Neural progenitor cell (in vitro differentiated cells): Measurements from ENCODE around the gene ZRANB3. TPM values are rescaled to one million over a fixed set of nuclear protein-coding genes. Genes with fewer than 3 reads are reported as not detected.
"Not testable (repeated sequence)": the region's sequence is repeated elsewhere in the genome, so short reads cannot be mapped to it uniquely, and the experiment has no call there.

Experiments
- DNase-seq: peaks from one replicate; pipeline ENCODE4 v3.0.0-alpha.2; 2016; ENCODE audit warnings: low spot score
- H2AFZ ChIP-seq: fragments of 200-600 bp; sonication (generic); replicated peaks from 2 replicates; pipeline ENCODE4 v1.6.1; 2016; ENCODE audit warnings: antibody characterized with exemption
- H3F3A ChIP-seq: fragments of 200-600 bp; sonication (generic); 2 replicates; pipeline ENCODE4 v1.6.1; 2016; ENCODE audit warnings: antibody characterized with exemption, low read depth
- H3K27ac ChIP-seq: fragments of 200-600 bp; sonication (generic); 2 replicates; pipeline ENCODE4 v1.5.1; 2016; ENCODE audit warnings: mild to moderate bottlenecking
- H3K27me3 ChIP-seq: fragments of 200-600 bp; sonication (generic); 2 replicates; pipeline ENCODE4 v1.6.1; 2016; ENCODE audit warnings: mild to moderate bottlenecking, moderate library complexity
- H3K36me3 ChIP-seq: fragments of 200-600 bp; sonication (generic); 2 replicates; pipeline ENCODE4 v1.5.1; 2016
- H3K4me1 ChIP-seq: fragments of 200-600 bp; sonication (generic); 2 replicates; pipeline ENCODE4 v1.6.1; 2016; ENCODE audit warnings: mixed run types
- H3K4me2 ChIP-seq: fragments of 200-600 bp; sonication (generic); 2 replicates; pipeline ENCODE4 v1.6.1; 2016
- H3K4me3 ChIP-seq: fragments of 200-600 bp; sonication (generic); 2 replicates; pipeline ENCODE4 v1.5.1; 2016
- H3K79me2 ChIP-seq: fragments of 200-600 bp; sonication (generic); 2 replicates; pipeline ENCODE4 v1.6.1; 2016; ENCODE audit warnings: low read depth
- H3K9ac ChIP-seq: fragments of 200-600 bp; sonication (generic); 2 replicates; pipeline ENCODE4 v1.6.1; 2016
- H3K9me3 ChIP-seq: fragments of 200-600 bp; sonication (generic); 2 replicates; pipeline ENCODE4 v1.5.1; 2016; ENCODE audit warnings: low read depth
- H4K20me1 ChIP-seq: fragments of 200-600 bp; sonication (generic); 2 replicates; pipeline ENCODE4 v1.6.1; 2016; ENCODE audit warnings: low read depth
- H3K27ac Mint-ChIP-seq: 3 replicates; pipeline ENCODE4 v1.8.0; 2021; ENCODE audit warnings: mixed read lengths
- H3K27me3 Mint-ChIP-seq: 2 replicates; pipeline ENCODE4 v1.8.0; 2022; ENCODE audit warnings: low read depth, mild to moderate bottlenecking, inconsistent platforms, moderate library complexity, mixed read lengths; ENCODE audit not compliant: insufficient read depth
- H3K36me3 Mint-ChIP-seq: 3 replicates; pipeline ENCODE4 v1.8.0; 2021; ENCODE audit warnings: mixed read lengths
- H3K4me1 Mint-ChIP-seq: 3 replicates; pipeline ENCODE4 v1.8.0; 2021; ENCODE audit warnings: mixed read lengths
- H3K4me3 Mint-ChIP-seq: 3 replicates; pipeline ENCODE4 v1.8.0; 2021; ENCODE audit warnings: mild to moderate bottlenecking, moderate library complexity, mixed read lengths
- H3K9me3 Mint-ChIP-seq: 3 replicates; pipeline ENCODE4 v1.8.0; 2020; ENCODE audit warnings: mixed read lengths
- EZH2 ChIP-seq: fragments of 200-600 bp; sonication (generic); IDR thresholded peaks from 2 replicates; pipeline ENCODE4 v1.6.1; 2017; ENCODE audit warnings: antibody characterized with exemption, mild to moderate bottlenecking, moderate library complexity
- EZH2phosphoT487 ChIP-seq: fragments of 200-600 bp; sonication (generic); IDR thresholded peaks from 2 replicates; pipeline ENCODE4 v1.6.1; 2017; ENCODE audit warnings: antibody characterized with exemption
- total RNA-seq: library from RNA; depleted of rRNA; stranded (reverse); fragments of >200 nt; gene quantifications from 2 replicates; pipeline ENCODE4 v1.2.3, GENCODE V29; 2015; ENCODE audit warnings: low replicate concordance
- TF ChIP-seq, protein P1 (sequence below): fragments of 200-600 bp; sonication (generic); IDR thresholded peaks from 2 replicates; pipeline ENCODE4 v1.5.1; 2017; ENCODE audit warnings: antibody characterized with exemption, mild to moderate bottlenecking

The ZRANB3 gene
- total RNA-seq, 1 donor from 2014 or later: 35.9 TPM

DNA sequence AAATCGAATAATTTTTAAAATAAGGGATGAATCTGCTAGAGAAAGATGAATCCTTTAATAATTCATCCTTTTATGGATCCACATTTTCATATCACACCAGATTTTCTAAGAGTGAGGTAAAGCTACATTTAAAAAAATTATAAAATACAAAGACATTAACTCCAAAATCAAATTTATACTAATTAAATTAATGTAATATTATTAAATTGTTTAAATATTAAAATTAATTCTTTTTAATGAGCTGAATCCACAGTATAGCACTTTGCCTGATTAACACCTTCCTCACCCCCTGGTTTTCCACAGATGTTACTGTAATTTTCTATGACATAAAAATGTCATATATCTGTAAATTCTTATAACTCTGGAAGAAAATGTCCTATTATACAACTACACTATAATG lies 26.2 kb downstream of the ZRANB3 start:
- H3K4me2 ChIP-seq: no peak overlapping the region
- H3K4me3 ChIP-seq: no peak overlapping the region
- Mint-ChIP-seq H3K27ac (no peak overlapping the region), H3K4me1 (no peaks in the 10 kb centered on the region), H3K9me3 (peaks cover 11% of the 10 kb centered on the region), H3K4me3 (no peak overlapping the region), H3K27me3 (no peaks in the 10 kb centered on the region), H3K36me3 (peaks cover 48% of the 10 kb centered on the region)
- no peaks in the 10 kb centered on the region for H3F3A ChIP-seq
- H4K20me1 ChIP-seq: no peaks in the 10 kb centered on the region
- no peak overlapping the region for H2AFZ ChIP-seq
- peaks cover under 1% of the 10 kb centered on the region for H3K79me2 ChIP-seq
- no peak for DNase-seq
- no peaks in the 10 kb centered on the region for H3K9me3 ChIP-seq
- no peak overlapping the region for H3K27ac ChIP-seq
- peaks cover 13% of the 10 kb centered on the region for H3K36me3 ChIP-seq
- no peak overlapping the region for H3K9ac ChIP-seq
- no peak for TF ChIP-seq EZH2phosphoT487
- TF ChIP-seq, protein P1, sequence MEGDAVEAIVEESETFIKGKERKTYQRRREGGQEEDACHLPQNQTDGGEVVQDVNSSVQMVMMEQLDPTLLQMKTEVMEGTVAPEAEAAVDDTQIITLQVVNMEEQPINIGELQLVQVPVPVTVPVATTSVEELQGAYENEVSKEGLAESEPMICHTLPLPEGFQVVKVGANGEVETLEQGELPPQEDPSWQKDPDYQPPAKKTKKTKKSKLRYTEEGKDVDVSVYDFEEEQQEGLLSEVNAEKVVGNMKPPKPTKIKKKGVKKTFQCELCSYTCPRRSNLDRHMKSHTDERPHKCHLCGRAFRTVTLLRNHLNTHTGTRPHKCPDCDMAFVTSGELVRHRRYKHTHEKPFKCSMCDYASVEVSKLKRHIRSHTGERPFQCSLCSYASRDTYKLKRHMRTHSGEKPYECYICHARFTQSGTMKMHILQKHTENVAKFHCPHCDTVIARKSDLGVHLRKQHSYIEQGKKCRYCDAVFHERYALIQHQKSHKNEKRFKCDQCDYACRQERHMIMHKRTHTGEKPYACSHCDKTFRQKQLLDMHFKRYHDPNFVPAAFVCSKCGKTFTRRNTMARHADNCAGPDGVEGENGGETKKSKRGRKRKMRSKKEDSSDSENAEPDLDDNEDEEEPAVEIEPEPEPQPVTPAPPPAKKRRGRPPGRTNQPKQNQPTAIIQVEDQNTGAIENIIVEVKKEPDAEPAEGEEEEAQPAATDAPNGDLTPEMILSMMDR: no peak
- TF ChIP-seq EZH2: no peak
- no peaks in the 10 kb centered on the region for H3K4me1 ChIP-seq
- H3K27me3 ChIP-seq: no peaks in the 10 kb centered on the region

DNA sequence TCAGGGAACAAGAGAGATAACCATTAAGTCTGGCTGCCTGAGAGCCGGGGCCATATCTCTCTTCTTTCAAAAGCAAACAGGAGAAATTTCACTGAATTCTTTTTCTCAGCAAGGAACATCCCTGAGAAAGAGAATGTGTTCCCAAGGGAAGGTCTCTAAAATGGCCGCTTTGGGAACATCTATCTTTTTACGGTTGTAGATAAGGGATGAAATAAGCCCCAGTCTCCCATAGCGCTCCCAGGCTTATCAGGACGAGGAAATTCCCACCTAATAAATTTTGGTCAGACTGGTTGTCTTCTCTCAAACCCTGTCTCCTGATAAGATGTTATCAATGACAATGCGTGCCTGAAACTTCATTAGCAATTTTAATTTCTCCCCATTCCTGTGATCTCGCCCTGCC lies 32.4 kb downstream of the ZRANB3 start:
- DNase-seq, H4K20me1 ChIP-seq, H3K79me2 ChIP-seq, H2AFZ ChIP-seq, H3K4me3 ChIP-seq, H3K9me3 ChIP-seq, H3K4me1 ChIP-seq, H3K4me1 Mint-ChIP-seq, H3K27ac ChIP-seq, H3K27ac Mint-ChIP-seq, H3K9ac ChIP-seq, H3K27me3 Mint-ChIP-seq, H3K4me2 ChIP-seq, H3F3A ChIP-seq, H3K4me3 Mint-ChIP-seq, H3K27me3 ChIP-seq: not testable (repeated sequence)
- H3K9me3 Mint-ChIP-seq: peaks cover 16% of the 10 kb centered on the region
- H3K36me3 ChIP-seq: peaks cover 27% of the 10 kb centered on the region
- peaks cover 46% of the 10 kb centered on the region for H3K36me3 Mint-ChIP-seq

DNA sequence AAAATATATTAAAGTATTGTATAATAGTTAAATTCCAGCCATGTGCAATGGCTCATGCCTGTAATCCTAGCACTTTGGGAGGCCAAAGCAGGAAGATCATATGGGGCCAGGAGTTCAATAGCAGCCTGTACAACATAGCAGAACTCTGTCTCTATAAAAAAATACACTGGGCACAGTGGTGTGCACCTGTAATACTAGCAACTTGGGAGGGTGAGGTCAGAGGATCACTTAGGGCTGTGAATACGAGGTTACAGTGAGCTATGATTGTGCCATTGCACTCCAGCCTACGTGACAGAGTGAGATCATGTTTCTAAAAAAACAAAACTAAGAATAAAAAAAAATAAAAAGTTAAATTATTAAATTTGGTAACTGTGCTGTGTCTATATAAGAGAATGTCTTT lies 36.1 kb downstream of the ZRANB3 start:
- no peak for DNase-seq
- H3K4me3 Mint-ChIP-seq: no peak overlapping the region

DNA sequence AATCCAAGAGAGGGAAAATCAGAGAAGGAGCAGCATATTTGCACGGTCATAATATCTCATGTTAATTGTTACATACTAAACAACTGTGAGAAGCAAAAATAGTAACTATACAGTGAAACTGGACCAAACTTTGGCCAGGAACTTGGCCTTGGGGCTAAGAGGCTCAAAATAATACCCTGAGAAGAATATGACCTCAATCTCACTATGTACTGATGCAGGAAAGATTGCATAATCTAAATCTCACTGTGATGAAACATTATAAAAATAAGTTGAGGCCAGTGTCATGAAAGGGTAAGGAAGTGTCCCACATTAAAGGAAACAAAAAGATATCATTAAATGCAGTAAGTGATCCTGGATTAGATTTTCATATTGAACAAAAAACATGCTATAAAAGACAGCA lies 36.5 kb downstream of the ZRANB3 start:
- H3K27ac Mint-ChIP-seq: no peak overlapping the region
- no peak for DNase-seq
- Histone ChIP-seq H3K9ac (no peak overlapping the region), H3K4me3 (no peak overlapping the region), H3K79me2 (no peaks in the 10 kb centered on the region), H4K20me1 (no peaks in the 10 kb centered on the region), H3K27ac (no peak overlapping the region), H3K36me3 (peaks cover 15% of the 10 kb centered on the region), H2AFZ (no peak overlapping the region), H3F3A (no peaks in the 10 kb centered on the region), H3K4me2 (no peak overlapping the region), H3K4me1 (no peaks in the 10 kb centered on the region), H3K27me3 (no peaks in the 10 kb centered on the region), H3K9me3 (no peaks in the 10 kb centered on the region)
- H3K9me3 Mint-ChIP-seq: peaks cover 17% of the 10 kb centered on the region
- no peak overlapping the region for H3K4me3 Mint-ChIP-seq
- TF ChIP-seq EZH2phosphoT487: no peak
- no peak for TF ChIP-seq EZH2
- TF ChIP-seq, protein P1: no peak
- H3K27me3 Mint-ChIP-seq: no peaks in the 10 kb centered on the region
- H3K4me1 Mint-ChIP-seq: no peaks in the 10 kb centered on the region
- H3K36me3 Mint-ChIP-seq: peaks cover 36% of the 10 kb centered on the region

More for the DNA sequence above, 36.1 kb downstream of the ZRANB3 start:
- H3K9me3 ChIP-seq: no peaks in the 10 kb centered on the region
- H3K4me1 ChIP-seq: no peaks in the 10 kb centered on the region
- H3K9ac ChIP-seq: no peak overlapping the region
- peaks cover 19% of the 10 kb centered on the region for H3K36me3 ChIP-seq
- H3K4me2 ChIP-seq: no peak overlapping the region
- no peak overlapping the region for H2AFZ ChIP-seq
- no peaks in the 10 kb centered on the region for H3K27me3 Mint-ChIP-seq
- H3K79me2 ChIP-seq: no peaks in the 10 kb centered on the region
- H4K20me1 ChIP-seq: no peaks in the 10 kb centered on the region
- H3K36me3 Mint-ChIP-seq: peaks cover 34% of the 10 kb centered on the region
- H3K27ac ChIP-seq: no peak overlapping the region
- H3F3A ChIP-seq: no peaks in the 10 kb centered on the region
- peaks cover 17% of the 10 kb centered on the region for H3K9me3 Mint-ChIP-seq
- no peaks in the 10 kb centered on the region for H3K27me3 ChIP-seq
- H3K4me1 Mint-ChIP-seq: no peaks in the 10 kb centered on the region
- no peak overlapping the region for H3K4me3 ChIP-seq
- H3K27ac Mint-ChIP-seq: no peak overlapping the region
- TF ChIP-seq, protein P1: no peak
- no peak for TF ChIP-seq EZH2phosphoT487
- no peak for TF ChIP-seq EZH2
